Measurements from ENCODE around the gene GDI2. TPM values are rescaled to one million over a fixed set of nuclear protein-coding genes. Genes with fewer than 3 reads are reported as not detected.

GDI2 gene
- total RNA-seq = 346 and 356 TPM in 2 replicates
- long read RNA-seq, transcript GDI2-203 (11 exons, 2,412 nt) = major isoform, 1,802 of 1,948 reads
- long read RNA-seq, transcript GDI2-202 (10 exons, 1,408 nt) = minor isoform, 36 of 1,948 reads
- long read RNA-seq, partial matches to known transcripts = 65 of 1,948 reads
- long read RNA-seq, other reads (novel, unspliced or antisense) = 45 of 1,948 reads

- DNase-seq (ENCODE audit: low read depth, low spot score) = peak; percentile 95
- Mint-ChIP-seq H3K27me3 (ENCODE audit: low read depth) (no peaks in the 10 kb centered on the region), H3K4me3 (peak within 1 kb of the TSS; percentile 94), H3K4me1 (peaks cover 47% of the 10 kb centered on the region), H3K36me3 (ENCODE audit: low read depth) (peaks cover 6% of the 10 kb centered on the region), H3K9me3 (peaks cover 2% of the 10 kb centered on the region), H3K27ac (ENCODE audit: unreplicated experiment) (peak within 1 kb of the TSS; percentile 99)
- no peak for TF ChIP-seq CTCF (conservative IDR thresholded peaks at IDR 0.05)
Observed at GRCh38 chr10:5813341-5814109, at the start of gene GDI2. Gene GDI2 (minus strand): TSS chr10:5813434. CDS start chr10:5813258, 176 bp downstream.

GRCh38 chr10:5862360-5862961 is 49.2 kb upstream of the GDI2 start:
- no peaks in the 10 kb centered on the region for H3K9me3 Mint-ChIP-seq
- TF ChIP-seq CTCF (conservative IDR thresholded peaks at IDR 0.05) = no peak
- DNase-seq (ENCODE audit: low read depth, low spot score) = no peak
- H3K4me1 Mint-ChIP-seq = peaks cover 6% of the 10 kb centered on the region
- H3K27ac Mint-ChIP-seq (ENCODE audit: unreplicated experiment) = peak overlapping the region; percentile 57
- no peak overlapping the region for H3K4me3 Mint-ChIP-seq
- H3K36me3 Mint-ChIP-seq (ENCODE audit: low read depth) = peaks cover 21% of the 10 kb centered on the region
- no peaks in the 10 kb centered on the region for H3K27me3 Mint-ChIP-seq (ENCODE audit: low read depth)

- Mint-ChIP-seq H3K4me3 (no peak overlapping the region), H3K4me1 (peaks cover 6% of the 10 kb centered on the region), H3K36me3 (ENCODE audit: low read depth) (peaks cover 20% of the 10 kb centered on the region), H3K27ac (ENCODE audit: unreplicated experiment) (no peak overlapping the region), H3K27me3 (ENCODE audit: low read depth) (no peaks in the 10 kb centered on the region), H3K9me3 (no peaks in the 10 kb centered on the region)
- no peak for TF ChIP-seq CTCF (conservative IDR thresholded peaks at IDR 0.05)
- no peak for DNase-seq (ENCODE audit: low read depth, low spot score)
Observed at GRCh38 chr10:5860066-5860465, 46.8 kb upstream of the GDI2 start.

GRCh38 chr10:5858811-5859210 is 45.6 kb upstream of the GDI2 start:
- H3K27me3 Mint-ChIP-seq (ENCODE audit: low read depth) = no peaks in the 10 kb centered on the region
- no peak for TF ChIP-seq CTCF (conservative IDR thresholded peaks at IDR 0.05)
- H3K4me3 Mint-ChIP-seq = no peak overlapping the region
- no peak for DNase-seq (ENCODE audit: low read depth, low spot score)
- no peak overlapping the region for H3K27ac Mint-ChIP-seq (ENCODE audit: unreplicated experiment)
- H3K36me3 Mint-ChIP-seq (ENCODE audit: low read depth) = peaks cover 13% of the 10 kb centered on the region
- no peaks in the 10 kb centered on the region for H3K9me3 Mint-ChIP-seq
- H3K4me1 Mint-ChIP-seq = peaks cover 11% of the 10 kb centered on the region

- peaks cover 4% of the 10 kb centered on the region for H3K36me3 Mint-ChIP-seq (ENCODE audit: low read depth)
- no peak for DNase-seq (ENCODE audit: low read depth, low spot score)
- H3K9me3 Mint-ChIP-seq = no peaks in the 10 kb centered on the region
- H3K4me3 Mint-ChIP-seq = no peak overlapping the region
- peaks cover 16% of the 10 kb centered on the region for H3K4me1 Mint-ChIP-seq
- TF ChIP-seq CTCF (conservative IDR thresholded peaks at IDR 0.05) = no peak
- no peak overlapping the region for H3K27ac Mint-ChIP-seq (ENCODE audit: unreplicated experiment)
- no peaks in the 10 kb centered on the region for H3K27me3 Mint-ChIP-seq (ENCODE audit: low read depth)
Observed at GRCh38 chr10:5856701-5857004, 43.4 kb upstream of the GDI2 start.

Measured in neural crest cell (in vitro differentiated cells).